RCC 7860 (cell line): ENCODE data around the gene HDLBP.

Source experiments
- DNase-seq: peaks from one replicate; pipeline ENCODE4 v3.0.0-alpha.2; 2015; ENCODE audit warnings: low spot score
- FAIRE-seq: peaks from 2 replicates; lab custom pipeline; 2012; peaks lifted over from hg19 to GRCh38; lab: Jason Lieb, UNC

HDLBP gene

DNA sequence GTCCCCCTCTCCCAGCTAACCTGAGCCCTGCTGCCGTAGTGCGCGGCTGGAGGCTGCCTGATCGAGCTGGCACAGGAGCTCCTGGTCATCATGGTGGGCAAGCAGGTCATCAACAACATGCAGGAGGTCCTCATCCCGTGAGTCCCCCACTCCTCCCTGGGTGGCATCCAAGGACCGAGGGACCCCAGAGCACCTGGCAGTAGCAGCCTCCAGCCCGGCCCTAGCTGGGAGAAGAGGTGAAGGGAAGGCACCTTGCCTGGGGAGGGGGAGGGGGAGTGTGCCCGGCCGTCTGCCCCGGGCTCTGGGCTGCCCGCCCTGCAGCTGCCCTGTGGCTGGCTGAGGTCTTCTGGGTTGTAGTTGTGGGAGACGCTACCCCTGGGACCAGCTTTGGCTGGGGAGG, 100.7 kb downstream of the HDLBP start:
- DNase-seq (no peak), FAIRE-seq (no peak)

DNA sequence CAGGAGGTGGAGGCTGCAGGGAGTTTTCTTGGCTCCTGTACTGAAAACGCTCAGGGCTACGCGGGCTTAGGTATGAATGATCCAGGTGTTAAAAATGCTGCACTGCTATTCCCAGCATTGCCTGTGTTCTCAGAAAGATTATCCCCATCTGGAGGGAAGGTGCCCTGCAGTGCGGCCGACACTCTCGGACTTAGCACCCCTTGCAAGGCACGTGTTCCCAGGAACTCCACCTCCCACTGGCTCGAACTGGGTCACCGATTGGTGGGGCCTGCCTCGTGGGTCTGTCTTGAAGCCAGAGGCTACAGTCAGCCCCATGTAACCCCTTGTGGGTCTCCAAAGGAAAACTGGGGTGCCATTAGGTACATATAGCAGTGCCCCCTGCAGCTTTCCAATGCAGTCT, 101.3 kb downstream of the HDLBP start:
- no peak for FAIRE-seq
- DNase-seq: no peak

DNA sequence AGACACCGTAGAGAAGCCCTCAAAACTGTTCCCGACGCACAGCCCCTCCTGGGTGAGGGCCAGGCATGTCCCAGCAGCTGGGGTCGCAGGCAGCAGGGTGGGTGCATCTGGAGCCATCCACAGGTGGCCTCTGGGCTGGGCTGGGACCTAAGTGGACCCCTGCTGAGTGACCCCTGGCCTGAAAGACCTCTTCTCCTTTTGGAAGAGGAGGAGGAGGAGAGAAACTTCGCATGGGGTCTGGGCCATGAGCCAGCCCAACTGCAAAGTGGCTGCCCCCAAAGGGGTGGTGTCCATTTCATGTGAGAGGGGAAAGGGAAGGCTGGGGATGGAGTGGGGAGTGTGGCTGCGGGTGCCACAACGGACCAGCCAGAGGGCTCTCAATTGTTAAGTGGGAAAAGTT, 101.9 kb downstream of the HDLBP start:
- FAIRE-seq: no peak

DNA sequence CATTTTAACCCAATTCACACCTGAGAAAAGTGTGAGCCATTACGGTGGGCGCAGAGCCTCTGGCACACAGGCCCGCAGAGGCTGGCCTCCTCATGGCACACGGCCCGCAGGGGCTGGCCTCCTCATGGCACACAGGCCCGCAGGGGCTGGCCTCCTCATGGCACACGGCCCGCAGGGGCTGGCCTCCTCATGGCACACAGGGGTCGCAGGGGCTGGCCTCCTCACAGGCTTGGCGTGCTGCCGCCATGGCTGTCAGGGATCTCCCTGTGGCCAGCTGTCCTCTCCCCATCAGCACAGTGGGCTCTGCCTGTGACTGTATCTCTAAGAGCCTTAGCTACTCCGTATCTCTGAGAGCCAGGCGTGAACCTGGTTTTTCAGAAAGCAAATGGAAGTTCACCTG, 102.4 kb downstream of the HDLBP start:
- DNase-seq (no peak), FAIRE-seq (no peak)

More for the DNA sequence above, 101.9 kb downstream of the HDLBP start:
- no peak for DNase-seq

DNA sequence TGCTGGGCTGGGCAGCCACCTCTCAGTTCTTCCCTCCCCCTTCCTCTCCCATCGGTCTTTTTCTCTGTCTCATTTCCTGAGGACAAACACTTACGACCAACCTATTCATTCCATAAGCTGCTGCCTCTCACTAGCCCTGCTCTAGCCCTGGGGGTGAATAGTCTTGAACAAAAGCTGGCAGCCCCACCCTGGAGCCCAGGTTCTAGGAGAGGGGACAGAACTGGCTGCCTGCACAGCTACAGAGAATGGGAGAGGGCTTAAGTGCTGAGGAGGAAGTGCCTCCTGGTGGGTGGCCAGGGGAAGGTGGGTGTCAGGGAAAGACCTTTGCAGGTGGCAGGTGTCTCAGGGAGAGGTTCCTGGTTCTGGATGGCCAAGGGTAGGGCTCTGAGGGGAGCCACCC, 104.2 kb downstream of the HDLBP start:
- FAIRE-seq (no peak), DNase-seq (no peak)

DNA sequence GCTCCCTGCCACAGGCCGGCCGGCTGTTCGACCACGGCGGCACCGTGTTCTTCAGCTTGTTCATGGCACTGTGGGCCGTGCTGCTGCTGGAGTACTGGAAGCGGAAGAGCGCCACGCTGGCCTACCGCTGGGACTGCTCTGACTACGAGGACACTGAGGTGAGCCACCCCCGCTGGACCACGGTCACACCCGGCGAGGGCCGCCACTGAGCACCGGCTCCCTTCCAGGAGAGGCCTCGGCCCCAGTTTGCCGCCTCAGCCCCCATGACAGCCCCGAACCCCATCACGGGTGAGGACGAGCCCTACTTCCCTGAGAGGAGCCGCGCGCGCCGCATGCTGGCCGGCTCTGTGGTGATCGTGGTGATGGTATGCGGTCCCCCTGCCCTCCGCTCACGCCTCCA, 106.2 kb downstream of the HDLBP start:
- DNase-seq: no peak
- FAIRE-seq: no peak

DNA sequence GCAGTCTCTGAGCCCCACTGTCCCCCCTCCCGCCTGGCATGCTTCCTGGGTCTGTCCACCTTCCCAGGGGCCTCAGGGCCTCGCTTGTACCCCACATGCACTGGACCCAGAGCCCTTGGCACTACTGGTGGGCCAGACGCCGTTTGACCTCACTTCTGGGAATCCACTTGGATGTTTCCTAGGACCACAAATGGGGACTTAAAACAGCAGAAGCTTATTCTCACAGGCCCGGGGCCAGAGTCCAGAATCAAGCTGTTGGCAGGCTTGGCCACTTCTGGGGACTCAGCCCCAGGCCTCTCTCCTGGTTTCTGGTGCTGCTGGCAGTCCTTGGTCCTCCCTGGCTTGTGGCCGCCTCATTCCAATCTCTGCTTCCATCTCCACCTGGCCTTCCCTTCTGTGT, 107.4 kb downstream of the HDLBP start:
- DNase-seq (no peak), FAIRE-seq (no peak)

DNA sequence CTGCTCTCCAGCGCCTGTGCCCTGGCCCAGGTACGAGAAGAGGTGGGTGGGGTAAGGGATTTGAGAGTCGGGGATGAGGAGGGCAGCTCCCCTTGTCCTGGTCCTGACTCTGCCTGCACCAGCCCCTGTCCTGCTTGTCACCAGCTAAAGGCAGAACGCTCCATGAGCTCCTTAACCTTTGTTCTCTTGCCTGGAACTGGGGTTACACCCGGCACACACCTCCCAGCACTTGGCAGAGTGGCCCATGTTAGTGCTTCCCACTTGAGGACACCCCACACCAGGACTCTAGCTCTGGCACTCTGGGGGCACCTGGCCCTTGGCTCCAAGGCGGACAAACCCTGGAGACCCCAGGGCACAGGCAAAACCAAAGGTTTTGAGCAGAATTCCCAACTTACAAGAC, 107.8 kb downstream of the HDLBP start:
- FAIRE-seq (no peak), DNase-seq (no peak)

DNA sequence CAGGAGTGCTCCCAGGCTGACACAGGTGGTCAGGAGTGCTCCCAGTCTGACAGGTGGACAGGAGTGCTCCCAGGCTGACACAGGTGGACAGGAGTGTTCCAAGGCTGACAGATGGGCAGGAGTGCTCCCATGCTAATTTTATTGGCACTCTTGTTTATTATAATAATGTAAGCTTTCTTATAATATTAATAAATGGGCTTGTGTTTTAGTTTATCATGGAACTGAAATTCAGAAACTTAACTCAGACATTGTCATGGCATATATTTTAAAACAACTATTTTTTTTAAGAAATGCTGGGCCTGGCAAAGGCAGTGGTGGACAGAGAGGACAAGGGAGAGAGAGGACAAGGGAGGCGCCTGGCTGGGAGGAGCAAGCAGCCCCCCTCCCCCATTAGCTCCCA, 108.3 kb downstream of the HDLBP start:
- no peak for FAIRE-seq

DNA sequence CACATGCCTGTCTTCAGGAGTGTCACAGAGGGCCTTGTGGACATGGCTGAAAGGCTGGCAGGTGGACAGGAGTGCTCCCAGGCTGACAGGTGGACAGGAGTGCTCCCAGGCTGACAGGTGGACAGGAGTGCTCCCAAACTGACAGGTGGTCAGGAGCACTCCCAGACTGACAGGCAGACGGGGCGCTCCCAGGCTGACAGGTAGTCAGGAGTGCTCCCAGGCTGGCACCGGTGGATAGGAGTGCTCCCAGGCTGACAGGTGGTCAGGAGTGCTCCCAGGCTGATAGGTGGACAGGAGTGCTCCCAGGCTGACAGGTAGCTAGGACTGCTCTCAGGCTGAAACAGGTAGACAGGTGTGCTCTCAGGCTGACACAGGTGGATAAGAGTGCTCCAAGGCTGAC, 110.4 kb downstream of the HDLBP start:
- no peak for DNase-seq
- no peak for FAIRE-seq

More for the DNA sequence above, 108.3 kb downstream of the HDLBP start:
- no peak for DNase-seq

DNA sequence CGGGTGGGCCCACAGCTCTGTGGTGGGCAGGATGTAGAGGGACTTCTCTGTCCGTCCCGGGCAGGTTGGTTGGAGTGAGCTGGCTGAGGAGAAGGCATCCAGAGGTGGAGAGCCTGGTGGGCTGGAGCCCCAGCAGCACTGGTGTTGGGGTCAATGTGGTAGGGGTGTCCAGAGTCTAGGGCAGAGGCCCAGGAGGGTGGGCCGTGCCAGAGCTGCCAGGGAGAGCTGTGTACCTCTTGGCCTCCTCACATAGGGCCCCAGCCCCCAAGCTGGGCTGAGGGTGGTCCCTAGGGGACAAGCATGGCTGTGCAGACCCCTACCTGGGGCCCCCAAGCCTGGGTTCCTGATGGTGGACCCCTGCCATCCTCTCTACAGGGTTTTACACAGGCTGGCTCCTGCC, 111.0 kb downstream of the HDLBP start:
- DNase-seq (no peak), FAIRE-seq (no peak)

DNA sequence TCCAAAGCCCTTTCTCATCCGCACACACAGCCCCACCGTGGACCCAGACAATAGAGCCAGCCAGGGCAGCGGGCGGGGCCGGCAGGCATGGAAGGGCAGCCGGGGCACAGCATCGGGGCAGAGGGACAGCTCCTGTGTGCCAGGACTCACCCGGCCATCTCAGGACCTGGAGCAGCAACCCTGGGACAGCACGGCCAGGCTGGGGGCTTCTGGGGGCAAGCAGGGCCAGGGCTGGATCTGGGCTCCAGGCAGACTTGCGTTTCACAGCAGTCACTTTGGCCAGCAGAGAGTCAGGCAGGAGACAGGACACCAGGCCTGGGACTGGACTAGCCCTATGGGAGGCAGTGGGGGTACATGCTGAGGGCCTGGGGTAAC, 111.5 kb downstream of the HDLBP start:
- FAIRE-seq (no peak), DNase-seq (no peak)

DNA sequence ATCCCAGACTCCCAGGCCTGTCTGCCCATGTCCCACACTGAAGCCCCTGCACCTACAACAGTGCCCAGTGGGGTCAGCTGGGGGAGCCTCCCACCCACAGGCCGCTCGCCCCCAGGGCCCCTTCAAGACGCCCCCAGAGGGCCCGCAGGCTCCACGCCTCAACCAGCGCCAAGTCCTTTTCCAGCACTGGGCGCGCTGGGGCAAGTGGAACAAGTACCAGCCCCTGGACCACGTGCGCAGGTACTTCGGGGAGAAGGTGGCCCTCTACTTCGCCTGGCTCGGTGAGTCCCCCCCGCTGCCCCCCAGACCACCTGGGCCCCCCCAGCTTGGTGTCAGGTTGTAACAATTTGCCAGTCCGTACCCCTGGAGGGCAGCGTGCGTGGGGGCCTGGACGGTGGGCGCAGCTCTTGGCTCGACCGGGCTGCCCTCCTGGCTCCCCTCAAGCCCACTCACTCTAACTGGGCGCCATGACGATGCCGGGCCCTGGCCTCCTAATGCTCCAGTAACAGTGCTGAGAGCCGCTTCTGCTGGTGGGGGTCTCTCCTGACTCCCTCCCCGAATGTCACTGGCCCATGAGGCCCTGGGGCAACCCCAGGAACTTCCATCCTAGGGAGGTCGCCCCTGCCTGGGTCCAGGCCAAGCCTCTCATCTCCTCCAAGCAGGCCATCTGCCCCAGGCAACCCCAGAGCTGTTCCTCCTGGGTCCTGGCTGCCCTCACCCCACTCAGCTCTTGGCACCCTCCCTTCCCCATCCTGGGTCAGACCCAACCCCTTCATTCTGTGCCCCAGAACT, 112.1 kb downstream of the HDLBP start:
- DNase-seq (no peak), FAIRE-seq (no peak)

DNA sequence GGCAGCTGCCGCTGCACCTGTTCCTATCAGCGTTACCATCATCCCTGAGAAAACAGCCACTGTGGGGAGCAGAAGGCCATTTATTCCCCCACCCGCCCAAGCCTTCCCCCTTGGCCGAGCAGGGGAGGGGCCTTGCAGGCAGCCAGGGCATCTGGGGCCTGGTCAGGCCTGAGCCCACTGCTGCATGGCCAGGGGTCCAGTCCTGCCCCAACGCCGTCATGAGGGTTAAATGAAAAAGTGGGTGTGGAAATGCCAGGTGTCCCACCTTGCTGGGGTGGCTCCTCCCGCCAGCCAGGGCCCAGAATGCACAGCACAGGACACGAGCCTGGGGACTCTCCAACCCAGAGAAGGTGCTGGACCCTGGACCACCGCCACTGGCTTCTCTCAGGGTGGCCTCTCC, 112.8 kb downstream of the HDLBP start:
- DNase-seq (no peak), FAIRE-seq (no peak)

DNA sequence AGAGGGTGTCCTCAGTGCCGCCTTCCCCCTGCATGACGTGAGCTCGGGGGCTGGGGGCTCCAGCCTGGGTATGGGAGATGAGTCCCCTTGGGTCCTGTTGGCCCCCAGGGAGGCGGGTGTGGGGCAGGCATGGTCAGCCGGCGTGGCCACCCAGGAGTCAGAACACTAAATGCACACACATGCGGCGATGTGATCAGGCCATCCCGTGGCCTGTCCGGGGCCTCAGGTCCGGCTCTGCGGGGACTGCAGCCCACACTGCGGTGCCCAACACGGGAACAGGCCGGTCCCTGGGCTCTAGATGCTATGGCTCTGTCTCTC, 113.2 kb downstream of the HDLBP start:
- no peak for DNase-seq
- no peak for FAIRE-seq

DNA sequence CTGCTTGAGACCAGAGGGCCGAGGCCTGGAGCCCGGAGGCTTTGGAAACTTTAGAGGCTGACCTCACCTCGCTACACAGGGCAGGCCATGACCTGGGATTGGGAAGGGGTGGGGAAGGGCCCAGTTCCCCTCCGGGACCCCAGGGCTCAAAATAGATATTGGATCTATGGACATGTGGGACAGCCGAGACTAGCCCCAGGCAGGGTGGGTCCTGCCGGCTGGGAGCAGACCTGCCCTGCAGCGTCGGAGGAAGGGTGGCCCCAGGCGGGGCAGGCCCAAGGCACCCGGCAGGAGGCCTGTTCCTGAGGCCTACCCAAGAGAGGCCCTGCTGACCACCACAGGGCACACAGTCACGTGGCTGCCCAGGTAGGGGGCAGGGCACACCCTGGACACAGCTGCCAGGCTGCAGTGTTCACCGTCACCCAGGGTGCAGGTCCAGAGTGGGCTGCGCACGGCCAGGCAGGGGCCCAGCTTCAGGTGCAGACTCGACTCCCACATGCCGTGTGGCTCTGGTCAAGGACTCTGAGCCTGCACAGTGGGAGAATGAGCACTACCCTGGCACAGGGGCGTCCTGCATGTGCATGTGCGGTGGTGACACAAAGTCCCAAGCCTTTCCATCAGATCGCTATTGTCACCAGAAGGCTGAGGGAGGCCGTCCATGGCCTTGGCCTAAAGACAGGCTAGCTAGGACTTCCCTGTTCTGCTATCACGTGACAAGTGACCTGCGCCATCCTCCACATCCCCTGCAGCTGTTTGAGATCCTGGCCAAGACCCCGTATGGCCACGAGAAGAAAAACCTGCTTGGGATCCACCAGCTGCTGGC, 113.8 kb downstream of the HDLBP start:
- DNase-seq: no peak
- no peak for FAIRE-seq

DNA sequence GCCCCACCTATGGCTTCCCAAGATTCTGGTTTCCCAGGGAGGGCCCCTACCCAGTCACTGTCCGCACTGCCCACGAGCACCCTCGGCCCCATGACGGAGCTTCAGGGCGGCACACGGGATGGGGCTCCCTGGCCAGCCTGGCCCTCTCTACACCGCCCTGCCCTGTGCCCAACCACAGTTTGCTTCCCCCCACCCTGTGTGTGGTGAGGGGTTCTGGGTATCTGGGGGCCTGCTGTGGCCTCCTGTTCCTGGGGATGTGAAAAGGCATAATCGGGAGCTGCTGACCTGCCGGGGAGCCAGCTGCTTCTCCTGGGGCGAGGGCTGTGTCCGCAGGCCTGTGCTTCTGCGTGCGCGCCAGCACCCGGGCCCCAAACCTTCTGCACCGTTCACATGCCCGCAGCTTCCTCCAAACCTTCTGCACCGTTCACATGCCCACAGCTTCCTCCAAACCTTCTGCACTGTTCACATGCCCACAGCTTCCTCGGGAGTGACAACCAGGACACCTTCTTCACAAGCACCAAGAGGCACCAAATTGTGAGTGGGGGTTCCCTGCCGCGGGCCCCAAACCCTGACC, 114.6 kb downstream of the HDLBP start:
- FAIRE-seq: no peak
- DNase-seq: no peak

DNA sequence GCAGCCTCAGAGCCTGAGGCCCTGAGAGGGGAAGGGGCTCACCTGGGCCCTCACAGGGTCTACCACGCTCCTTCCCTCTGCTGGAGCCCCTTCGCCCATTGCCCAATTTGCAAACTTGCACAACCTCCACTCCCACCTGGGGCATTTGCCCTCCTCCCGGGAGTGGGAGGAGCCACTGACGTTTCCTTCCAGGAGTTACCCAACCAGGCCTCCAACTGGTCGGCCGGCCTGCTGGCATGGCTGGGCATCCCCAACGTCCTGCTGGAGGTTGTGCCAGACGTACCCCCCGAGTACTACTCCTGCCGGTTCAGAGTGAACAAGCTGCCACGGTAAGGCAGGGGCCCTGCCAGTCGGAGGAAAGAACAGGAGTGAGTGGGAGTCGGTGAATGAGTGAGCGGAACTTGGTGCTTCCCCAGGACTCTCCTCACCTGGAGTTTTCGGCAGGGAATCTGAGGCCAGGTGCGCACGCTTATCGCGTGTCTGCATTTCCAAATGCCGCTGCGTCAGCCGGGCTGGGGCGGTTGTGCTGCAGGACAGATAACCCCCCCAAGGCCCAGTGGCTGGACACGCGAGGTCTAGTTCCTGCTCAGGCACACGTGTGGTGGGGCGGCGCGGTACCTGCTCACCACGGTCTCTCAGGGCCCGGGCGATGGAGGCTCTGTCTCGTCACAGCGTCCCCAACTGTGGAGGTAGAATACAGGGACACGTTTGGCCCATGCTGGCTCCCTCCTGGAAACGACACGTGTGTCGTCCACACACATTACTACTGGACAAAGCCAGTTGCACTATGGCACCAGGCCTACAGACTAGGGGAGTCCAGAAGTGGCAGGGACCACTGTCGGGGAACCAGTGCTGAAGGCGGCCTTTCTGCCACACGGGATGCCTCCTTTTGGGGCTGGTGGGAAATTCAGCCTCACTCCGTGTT, 115.3 kb downstream of the HDLBP start:
- DNase-seq: no peak
- FAIRE-seq: no peak

DNA sequence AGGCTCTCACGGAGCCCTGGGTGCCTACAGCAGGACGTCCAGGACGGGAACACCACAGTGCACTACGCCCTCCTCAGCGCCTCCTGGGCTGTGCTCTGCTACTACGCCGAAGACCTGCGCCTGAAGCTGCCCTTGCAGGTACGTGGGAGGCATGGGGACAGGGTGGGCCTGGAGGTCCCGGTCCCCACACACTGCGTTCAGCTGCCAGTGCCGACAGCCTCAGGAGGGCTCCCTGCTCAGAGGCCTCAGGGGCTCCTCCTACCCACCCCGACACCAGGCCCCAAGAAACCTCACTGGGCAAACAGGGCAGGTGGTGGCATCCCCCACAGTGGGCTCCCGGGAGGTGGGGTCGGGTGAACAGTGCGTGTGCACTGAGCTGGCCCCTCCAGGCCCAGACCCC, 116.2 kb downstream of the HDLBP start:
- FAIRE-seq (no peak), DNase-seq (no peak)

DNA sequence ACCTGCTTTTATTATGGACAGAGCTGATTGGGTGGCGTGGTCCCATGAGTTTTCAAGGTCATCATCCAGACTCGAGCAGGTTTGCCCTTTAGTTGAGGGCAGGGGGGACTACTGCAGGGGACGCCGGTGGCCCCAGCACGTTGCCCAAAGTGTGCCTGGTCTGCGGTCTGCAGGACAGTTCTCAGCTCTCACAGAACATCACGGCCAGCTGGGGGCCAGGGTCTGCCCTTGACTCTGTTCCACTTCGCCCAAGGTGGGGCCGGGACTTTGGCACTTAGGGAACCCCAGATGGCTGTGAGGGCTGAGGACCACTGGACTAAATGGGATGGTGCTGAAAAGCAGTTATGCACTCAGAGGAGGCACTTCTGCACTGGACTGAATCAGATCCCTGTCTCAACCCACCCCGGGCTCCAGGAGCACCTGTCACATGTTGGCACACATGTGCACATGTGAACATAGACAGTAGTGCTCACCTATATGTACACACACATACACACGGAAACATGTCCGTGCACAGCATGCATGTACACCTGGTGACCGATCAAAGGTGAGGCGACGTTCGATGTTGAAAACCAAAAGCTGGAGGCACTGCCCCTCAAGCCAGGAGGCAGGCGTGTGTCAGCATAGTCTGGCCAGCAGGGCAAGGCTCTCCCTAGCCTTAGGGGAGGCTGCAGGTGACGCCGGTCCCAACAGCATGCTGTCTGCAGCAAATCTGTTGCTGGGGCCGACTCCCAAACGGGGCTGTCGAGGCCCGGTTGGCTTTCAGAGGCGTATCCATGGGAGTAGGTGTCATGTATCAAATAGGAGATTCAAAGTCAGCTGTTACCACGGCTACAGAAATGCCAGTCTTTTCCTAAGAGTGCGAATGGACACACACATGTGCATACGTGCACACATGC, 116.8 kb downstream of the HDLBP start:
- DNase-seq (no peak), FAIRE-seq (no peak)
